Inflammatory macrophage (primary cell): Measurements from ENCODE around the gene BMP7.

Experiments
- DNase-seq, 2 donors: peaks; one replicate each; pipeline ENCODE4 v3.0.0-alpha.2; 2020 to 2022

Gene BMP7

GRCh38 chr20:57225830-57226229 lies 40.6 kb downstream of the BMP7 start:
- DNase-seq = no peak

DNA sequence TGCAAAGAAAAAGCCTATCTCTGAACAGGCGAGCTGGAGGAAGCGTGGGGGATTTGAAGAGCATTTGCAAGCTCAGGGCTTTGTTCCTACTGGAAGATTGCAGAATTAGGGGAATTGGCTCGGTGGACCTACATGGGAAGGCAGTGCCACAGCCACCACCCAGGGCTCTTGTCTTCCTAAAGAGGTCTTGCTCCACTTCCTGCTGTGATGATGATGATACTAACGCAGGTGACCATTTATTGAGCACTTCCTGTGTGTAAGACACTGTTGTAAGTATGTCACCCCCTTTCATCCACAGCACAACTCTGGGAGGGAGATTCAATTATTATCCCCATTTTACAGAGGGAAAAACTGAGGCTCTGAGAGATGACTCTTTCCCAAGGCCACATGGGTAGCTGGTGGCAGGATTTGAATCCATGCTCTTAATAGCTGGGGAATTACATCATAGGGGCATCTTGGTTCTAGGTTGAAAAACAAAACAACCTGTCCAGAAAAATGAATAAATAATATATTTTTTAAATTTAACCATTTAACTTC lies 41.2 kb downstream of the BMP7 start:
- no peak for DNase-seq

GRCh38 chr20:57224641-57225138 lies 41.8 kb downstream of the BMP7 start:
- DNase-seq = no peak

DNA sequence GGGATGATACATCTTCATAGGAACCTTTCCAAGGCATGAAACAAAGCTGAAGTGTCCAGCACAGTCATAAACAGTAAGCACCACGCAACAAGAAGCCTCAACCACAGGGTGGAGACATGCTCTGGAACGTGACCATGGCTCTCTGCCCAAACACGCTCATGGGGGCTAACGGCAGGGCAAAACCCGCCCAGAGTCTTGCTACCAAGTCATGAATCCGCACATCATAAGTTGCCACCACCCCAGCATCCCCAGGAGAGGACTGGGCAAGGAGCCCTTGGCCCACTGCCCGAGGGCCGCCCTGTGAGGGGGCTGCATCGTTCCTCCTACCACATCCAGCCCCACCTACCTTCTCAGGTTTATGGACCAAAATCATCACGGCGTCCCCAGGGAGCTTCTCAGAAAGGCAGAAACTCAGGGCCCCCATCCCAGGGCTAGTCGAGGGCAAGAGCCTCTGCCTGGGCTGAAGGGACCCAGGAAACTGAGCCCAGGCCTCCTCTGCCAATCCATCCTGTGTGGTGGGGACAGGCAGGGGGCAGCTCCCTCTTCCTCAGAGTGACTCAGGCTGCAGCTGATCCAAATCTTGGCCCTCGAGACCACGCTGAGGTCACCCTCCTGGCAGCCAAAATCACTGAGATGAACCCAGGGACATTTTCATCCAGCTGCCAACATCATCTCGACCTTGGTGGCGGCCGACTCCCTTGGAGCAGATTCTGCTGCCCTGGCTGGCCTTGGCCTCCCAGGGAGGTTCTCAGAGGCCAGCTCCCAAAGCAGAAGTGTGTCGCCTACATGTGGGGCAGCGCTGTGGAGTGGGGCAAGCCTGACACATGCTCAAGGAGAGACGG lies 42.6 kb downstream of the BMP7 start:
- DNase-seq = no peak

DNA sequence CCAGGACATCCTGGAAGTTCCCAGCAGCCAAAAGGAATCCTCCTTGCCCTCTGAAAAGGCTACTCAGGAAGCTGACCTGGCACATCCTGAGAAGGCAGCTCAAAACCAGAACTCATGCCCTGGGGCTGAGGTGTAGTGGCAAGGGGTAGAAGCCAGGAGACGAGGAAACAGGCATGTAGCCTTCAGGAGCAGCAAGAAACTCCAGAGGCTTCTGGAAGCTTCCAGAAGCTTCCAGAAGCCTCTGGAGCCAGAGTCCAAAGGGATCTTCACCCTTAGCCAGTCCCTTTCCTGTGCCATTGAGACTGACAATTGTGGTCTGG lies 43.9 kb downstream of the BMP7 start:
- DNase-seq = no peak

DNA sequence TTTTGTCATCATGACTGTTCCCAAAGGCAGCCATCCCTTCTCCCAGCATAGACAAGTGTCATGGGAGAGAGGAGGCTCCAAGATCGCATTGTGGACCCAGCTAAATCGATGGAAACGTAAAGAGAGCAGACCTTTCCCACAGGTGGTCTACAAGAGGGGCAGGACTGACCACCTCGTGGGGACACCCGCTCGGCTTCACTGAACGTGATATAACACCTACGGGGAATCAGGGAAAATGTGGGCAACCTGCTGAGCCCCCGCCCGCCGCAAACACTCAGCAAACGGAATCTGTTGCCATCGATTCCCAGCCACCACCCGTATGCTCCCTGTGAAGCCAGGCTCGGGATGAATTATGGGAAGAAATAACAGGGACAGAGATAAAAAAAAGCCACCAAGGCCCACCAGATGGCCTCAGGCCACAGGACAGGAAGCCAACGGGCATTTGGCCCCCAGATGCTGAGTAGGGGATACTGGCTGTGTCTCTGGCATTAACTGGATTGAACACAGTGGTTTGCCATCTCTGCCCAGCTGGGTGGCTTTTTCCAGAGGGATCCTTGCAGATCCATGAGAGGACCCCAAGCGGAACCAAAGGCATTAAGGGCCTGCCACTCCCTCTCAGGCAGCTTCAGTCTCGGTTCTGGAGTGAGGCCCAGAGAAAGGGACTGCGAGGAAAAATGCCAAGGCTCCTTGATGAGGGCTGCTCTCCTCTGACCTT lies 44.4 kb downstream of the BMP7 start:
- no peak for DNase-seq

DNA sequence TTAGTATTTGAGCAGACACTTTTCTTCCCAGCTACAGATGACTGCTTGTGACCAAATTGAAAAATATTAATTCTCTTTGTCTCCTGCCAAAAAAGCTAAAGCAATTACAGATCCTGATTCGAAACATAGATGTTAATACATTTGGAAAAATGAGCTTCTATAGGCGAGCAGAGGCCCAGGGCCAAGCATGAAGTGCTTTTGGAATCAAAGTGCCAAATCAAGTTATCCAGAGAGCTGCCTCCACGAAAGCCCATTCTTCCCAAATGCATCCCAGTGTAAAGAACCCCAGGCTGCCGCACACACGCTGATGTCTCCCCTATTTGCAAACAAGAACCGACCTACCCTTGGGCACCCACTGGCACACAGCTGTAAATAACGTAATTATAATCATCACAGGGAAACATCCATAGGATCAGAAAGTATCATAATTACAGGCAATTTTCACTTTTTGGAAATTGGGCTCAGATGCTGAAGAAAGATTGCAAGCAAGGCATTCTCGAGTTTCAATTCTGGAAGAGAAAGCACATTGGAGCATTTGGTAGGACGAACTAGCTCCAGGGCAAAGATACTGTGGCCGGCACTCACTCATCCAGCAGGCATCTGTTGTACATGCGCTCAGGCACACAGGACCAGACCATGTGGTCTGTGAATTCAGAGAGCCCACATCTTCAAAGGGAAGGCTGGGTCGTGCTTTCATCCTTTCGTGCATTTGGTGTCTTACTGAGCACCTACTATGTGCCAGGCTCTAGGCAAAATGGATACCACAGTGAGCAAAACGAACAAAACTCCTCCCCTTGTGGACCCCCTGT lies 45.9 kb downstream of the BMP7 start:
- no peak for DNase-seq

DNA sequence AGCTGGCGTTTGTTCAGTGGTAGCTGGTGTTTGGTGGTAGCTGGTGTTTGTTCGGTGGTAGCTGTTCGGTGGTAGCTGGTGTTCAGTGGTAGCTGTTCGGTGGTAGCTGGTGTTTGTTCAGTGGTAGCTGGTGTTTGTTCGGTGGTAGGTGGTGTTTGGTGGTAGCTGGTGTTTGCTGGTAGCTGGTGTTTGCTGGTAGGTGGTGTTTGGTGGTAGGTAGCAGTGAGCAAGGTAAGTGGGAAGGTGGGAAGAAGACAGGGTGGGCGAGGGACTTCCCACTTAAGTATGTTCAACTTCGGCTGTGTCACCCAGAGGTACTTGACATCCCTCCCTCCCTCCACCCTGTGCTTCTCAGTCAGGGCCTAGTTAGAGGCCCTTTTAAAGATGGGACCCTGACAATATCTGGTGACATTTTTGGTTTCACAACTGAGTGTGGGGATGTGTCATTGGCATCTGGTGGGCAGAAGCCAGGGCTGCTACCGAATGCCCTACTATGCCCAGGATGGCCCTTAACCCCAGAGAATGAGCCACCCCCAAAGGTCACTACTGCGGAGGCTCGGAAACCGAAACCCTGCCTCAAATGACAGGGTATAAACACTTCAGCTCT lies 47.3 kb downstream of the BMP7 start:
- DNase-seq = no peak

DNA sequence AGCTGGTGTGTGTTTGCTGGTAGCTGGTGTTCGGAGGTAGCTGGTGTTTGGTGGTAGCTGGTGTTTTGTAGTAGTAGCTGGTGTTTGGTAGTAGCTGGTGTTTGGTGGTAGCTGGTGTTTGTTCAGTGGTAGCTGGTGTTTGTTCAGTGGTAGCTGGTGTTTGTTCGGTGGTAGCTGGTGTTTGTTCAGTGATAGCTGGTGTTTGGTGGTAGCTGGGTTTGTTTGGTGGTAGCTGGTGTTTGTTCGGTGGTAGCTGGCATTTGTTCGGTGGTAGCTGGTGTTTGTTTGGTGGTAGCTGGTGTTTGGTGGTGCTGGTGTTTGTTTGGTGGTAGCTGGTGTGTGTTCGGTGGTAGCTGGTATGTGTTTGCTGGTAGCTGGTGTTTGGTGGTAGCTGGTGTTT lies 48.0 kb downstream of the BMP7 start:
- DNase-seq = no peak

DNA sequence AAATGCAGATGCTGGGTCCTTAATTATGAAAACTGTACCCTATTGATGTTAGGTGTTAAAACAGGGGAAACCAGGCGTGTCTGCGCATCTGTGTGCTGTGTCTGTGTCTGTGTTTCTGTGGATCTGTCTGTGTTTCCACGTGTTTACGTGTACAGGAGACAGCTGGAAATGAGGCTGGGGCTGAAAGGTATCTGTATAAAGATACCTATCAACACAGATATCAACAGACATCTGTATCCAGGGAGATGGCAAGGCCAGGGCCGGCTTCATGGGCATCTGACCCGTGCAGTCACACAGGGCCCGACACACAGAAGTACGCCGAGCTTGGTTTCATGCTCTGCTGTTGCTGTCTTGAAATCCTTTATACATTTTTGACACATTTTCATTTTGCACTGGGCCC lies 48.6 kb downstream of the BMP7 start:
- DNase-seq = no peak

DNA sequence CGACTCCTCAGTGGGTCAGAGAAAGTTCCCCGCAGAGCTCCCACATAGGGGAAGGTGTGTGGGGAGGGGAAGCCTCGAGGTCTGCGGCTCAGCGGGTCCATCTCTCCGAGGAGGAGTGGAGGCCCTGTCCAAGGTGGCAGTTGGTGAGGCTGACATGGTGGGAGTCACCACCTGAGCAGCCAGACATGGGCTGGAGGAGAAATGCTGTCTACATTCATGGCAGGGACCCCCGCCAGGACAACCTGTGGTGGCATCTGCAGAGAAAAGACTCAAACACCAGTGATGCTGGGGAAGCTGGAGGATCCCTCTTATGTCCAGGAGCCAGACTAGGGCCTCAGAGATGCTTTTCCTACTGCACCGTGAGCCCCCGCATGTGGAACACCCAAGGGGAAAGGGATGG lies 49.8 kb downstream of the BMP7 start:
- no peak for DNase-seq

DNA sequence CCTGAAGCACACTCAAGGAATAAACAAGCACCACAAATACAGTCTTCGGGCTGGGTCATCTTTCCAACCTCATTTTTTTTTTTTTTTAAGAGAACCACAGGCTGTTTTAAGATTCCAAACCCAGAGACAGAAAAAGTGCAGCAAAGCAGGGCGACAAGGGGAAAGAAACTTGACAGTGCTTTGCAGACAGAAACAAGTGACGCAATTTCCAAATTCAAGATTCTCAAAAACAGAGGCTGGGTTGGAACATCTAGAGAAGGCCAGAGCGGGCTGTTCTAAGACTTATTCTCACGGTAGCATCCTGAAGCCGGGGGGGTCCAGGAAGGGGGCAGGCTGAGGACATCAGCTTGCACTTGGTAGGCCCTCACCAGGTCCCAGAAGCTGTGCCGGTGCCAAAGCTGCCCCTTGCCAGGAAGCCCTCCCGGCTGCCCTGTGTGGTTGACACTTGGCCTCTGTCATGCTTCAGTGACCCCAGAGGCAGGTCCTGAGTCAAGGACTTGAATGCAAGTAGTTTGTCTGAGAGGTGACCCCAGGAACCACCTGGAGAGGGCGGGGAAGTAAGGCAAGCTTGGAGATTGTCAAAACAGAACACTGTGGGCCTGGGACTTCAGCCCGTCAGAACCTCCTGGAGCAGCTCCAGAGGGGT lies 50.5 kb downstream of the BMP7 start:
- no peak for DNase-seq

- no peak for DNase-seq
Observed at GRCh38 chr20:57215426-57215825, 51.0 kb downstream of the BMP7 start.

DNA sequence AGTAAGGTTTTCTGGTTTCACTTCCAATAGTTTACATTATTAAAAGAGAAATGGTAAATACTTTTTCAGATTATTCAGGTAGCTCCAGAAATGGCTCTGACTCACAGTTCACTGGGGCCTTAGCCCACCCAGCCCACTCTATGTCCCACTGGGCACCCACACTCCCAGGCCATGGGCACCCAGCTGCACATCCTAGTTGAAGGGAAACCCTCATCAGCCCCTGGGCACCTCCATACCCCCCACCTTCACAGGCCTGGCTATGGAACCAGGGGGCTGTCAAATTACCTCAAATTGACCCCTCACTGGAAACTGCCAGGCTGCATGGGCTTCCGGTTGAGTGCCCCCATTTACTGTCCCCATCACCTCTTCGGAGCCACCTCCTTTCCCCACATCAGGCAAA lies 51.5 kb downstream of the BMP7 start:
- DNase-seq = no peak

- DNase-seq = no peak
Observed at GRCh38 chr20:57214427-57214826, 52.0 kb downstream of the BMP7 start.

DNA sequence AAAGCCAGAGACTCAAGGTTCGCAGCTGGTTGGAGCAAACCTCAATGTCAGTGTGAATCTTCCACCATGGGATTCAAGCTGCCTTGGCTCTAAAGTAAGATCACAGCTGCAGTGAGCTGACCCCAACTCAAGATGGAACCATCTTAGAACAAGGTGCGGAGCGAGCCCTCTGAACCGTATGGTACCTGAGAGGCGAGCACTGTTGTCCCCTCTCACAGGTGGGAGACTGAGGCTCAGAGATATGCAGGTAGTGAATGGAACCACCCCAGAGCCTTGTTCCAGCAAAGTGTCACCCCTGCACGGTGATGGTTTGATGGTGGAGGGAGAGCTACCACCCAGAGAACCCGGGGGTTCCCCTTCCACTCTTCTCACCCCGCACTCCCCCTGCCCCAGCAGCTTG lies 52.5 kb downstream of the BMP7 start:
- DNase-seq = no peak

DNA sequence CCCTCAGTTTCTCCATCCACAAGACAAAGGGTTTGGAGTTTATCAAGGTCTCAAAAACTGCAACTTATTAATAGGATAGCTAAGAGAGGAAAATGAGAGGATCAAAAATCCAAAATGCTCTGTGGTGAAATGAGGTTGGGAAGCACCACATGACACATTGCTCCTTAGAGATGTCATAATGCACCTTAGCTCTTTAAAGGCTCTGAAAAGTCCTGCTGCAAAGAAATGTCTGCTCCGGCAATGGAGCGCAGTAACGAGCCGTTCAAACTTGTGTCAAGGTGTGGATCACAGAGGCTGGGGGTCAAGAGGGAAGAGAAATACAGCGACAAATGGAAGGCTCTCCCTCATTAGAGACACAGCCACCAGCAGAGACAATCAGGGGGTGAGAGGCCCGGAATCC lies 53.1 kb downstream of the BMP7 start:
- DNase-seq = no peak

DNA sequence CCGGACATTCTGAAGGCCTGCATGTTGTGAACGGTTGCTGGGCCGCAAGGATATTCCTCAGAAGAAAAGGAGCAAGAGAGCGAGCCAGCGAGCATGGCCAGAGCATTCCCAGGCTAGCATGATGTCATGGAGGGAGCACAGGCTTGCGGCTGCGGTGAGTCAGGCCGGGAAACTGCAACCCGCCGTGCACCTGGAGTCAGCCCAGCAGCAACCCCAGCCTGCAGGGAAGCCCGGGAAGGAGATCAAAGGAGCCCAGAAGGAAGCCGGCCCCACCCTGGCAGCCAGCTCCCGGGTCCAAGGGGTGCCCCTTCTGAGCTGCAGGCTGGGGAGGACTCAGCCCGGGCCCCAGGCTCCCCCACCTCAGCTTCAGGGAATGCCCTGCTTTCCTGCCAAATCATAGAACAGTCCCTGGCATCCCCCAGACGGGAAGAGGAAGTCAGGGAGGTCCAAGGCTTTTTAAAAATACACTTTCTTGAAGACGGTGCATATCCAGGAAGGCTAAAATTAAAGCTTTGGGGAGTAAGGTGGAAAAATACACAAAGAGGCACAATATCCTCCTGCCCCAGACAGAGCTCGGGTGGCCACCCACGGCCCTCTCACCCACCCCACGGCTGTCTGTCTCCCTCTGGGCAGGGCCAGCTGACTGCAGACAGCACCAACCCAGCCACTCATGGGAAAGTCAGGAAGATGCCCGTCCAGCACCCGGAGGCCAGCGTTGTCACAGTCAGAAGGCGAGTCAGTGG lies 53.7 kb downstream of the BMP7 start:
- no peak for DNase-seq

DNA sequence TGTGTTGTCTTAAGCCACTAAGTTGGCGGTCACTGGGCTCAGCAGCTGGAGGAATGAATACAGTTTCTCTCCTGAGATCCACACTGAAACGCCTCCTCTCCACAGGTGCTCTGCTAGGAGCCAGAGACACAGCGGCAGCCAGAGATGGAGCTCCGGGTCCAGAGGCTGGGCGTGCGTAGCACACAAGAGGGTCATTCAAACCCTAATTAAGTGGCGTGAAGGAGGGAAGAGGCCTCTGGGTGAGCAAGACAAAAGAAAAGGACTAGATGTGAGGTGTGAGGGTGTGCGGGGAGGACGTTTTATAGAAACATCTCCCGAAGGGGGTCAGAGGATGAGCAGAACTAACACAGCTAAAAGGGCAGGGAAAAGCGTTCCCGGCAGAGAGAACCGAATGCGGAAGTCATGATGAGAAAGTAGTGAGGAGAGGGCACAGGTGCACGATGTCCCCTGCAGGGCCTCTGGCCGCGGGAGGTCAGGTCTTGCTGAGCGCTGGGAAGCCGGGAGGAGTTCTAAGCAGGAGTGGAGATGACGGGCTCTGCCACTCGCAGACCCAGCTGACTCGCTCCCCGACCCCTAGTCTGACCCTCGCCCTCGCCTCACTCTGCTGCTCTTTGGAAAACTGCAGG lies 54.4 kb downstream of the BMP7 start:
- DNase-seq = no peak

DNA sequence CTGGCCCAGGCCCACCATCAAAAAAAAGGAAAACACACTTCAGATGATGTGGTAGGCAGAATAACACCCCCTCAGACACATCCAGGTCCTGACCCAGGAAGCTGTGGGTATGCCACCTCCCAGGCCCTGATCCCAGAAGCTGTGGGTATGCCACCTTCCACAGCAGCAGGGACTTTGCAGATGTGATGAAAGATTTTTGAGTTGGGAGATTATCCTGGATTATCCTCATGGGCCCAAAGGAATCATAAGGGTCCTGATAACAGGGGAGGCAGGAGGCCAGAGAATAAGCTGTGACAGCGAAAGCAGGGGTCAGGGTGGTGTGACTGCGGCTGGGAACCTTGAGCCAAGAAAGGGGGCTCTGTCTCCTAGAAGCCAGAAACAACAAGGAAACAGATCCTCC lies 55.0 kb downstream of the BMP7 start:
- no peak for DNase-seq

GRCh38 chr20:57210911-57211280 lies 55.5 kb downstream of the BMP7 start:
- DNase-seq = no peak
